KMS-11 (cell line): ENCODE data around the gene MAGEB16.

Experiments used
- H2AFZ ChIP-seq: fragments of 200-600 bp; sonication (generic); 2 replicates; pipeline ENCODE4 v1.6.1; 2016; ENCODE audit warnings: antibody characterized with exemption, mixed run types, low read depth
- H3K27ac ChIP-seq: fragments of 200-600 bp; sonication (generic); 2 replicates; pipeline ENCODE4 v1.6.1; 2016; ENCODE audit warnings: mild to moderate bottlenecking, mixed run types
- H3K27me3 ChIP-seq: fragments of 200-600 bp; sonication (generic); 2 replicates; pipeline ENCODE4 v1.6.1; 2017; ENCODE audit warnings: mild to moderate bottlenecking, low read depth, mixed run types, moderate library complexity; ENCODE audit not compliant: insufficient read depth
- H3K36me3 ChIP-seq: fragments of 200-600 bp; sonication (generic); 2 replicates; pipeline ENCODE4 v1.6.1; 2017; ENCODE audit warnings: mild to moderate bottlenecking, mixed run types; ENCODE audit not compliant: insufficient read depth
- H3K4me1 ChIP-seq: fragments of 200-600 bp; sonication (generic); 2 replicates; pipeline ENCODE4 v1.6.1; 2016; ENCODE audit warnings: mild to moderate bottlenecking, low read depth, mixed run types; ENCODE audit not compliant: poor library complexity, severe bottlenecking
- H3K4me2 ChIP-seq: fragments of 200-600 bp; sonication (generic); 2 replicates; pipeline ENCODE4 v1.7.0; 2016; ENCODE audit warnings: mild to moderate bottlenecking, mixed run types
- H3K4me3 ChIP-seq: fragments of 200-600 bp; sonication (generic); IDR thresholded peaks from 2 replicates; pipeline ENCODE4 v1.6.1; 2017; ENCODE audit warnings: low read depth, low read length, mixed read lengths; ENCODE audit not compliant: insufficient read depth
- H3K79me2 ChIP-seq: fragments of 200-600 bp; sonication (generic); 2 replicates; pipeline ENCODE4 v1.6.1; 2016; ENCODE audit warnings: low read depth, mixed run types; ENCODE audit not compliant: insufficient read depth
- H3K9ac ChIP-seq: fragments of 200-600 bp; sonication (generic); 2 replicates; pipeline ENCODE4 v1.6.1; 2016; ENCODE audit warnings: mild to moderate bottlenecking, mixed run types
- H4K20me1 ChIP-seq: fragments of 200-600 bp; sonication (generic); 2 replicates; pipeline ENCODE4 v1.6.1; 2016; ENCODE audit warnings: mild to moderate bottlenecking, mixed run types; ENCODE audit not compliant: insufficient read depth
- CTCF ChIP-seq: fragments of 200-600 bp; sonication (generic); conservative IDR thresholded peaks from 2 replicates; pipeline ENCODE4 v1.6.1; 2017; ENCODE audit warnings: low read depth, mild to moderate bottlenecking, antibody characterized with exemption, low read length, moderate library complexity, mixed read lengths

MAGEB16 gene

GRCh38 chrX:35787867-35788266 is 10.3 kb upstream of the MAGEB16 start:
- no peak overlapping the region for H3K4me2 ChIP-seq
- no peaks in the 10 kb centered on the region for H3K36me3 ChIP-seq
- H3K27me3 ChIP-seq, result no peaks in the 10 kb centered on the region
- H3K4me1 ChIP-seq, result no peaks in the 10 kb centered on the region
- no peak overlapping the region for H3K27ac ChIP-seq
- no peaks in the 10 kb centered on the region for H4K20me1 ChIP-seq
- no peak for TF ChIP-seq CTCF
- H3K79me2 ChIP-seq, result no peaks in the 10 kb centered on the region
- no peak overlapping the region for H3K9ac ChIP-seq
- no peak overlapping the region for H3K4me3 ChIP-seq
- no peak overlapping the region for H2AFZ ChIP-seq

- no peak overlapping the region for H3K27ac ChIP-seq
- no peaks in the 10 kb centered on the region for H3K4me1 ChIP-seq
- H2AFZ ChIP-seq, result no peak overlapping the region
- H3K27me3 ChIP-seq, result no peaks in the 10 kb centered on the region
- no peak overlapping the region for H3K4me3 ChIP-seq
- no peak overlapping the region for H3K9ac ChIP-seq
- H3K79me2 ChIP-seq, result no peaks in the 10 kb centered on the region
- H3K4me2 ChIP-seq, result no peak overlapping the region
- no peaks in the 10 kb centered on the region for H4K20me1 ChIP-seq
- no peaks in the 10 kb centered on the region for H3K36me3 ChIP-seq
- no peak for TF ChIP-seq CTCF
These were observed 2.3 kb downstream of the MAGEB16 start for GRCh38 chrX:35800474-35800873.

GRCh38 chrX:35809781-35810180 is 11.6 kb downstream of the MAGEB16 start:
- Histone ChIP-seq H3K4me1 (no peaks in the 10 kb centered on the region), H4K20me1 (no peaks in the 10 kb centered on the region), H3K36me3 (no peaks in the 10 kb centered on the region), H2AFZ (no peak overlapping the region), H3K79me2 (no peaks in the 10 kb centered on the region), H3K27me3 (no peaks in the 10 kb centered on the region), H3K27ac (no peak overlapping the region), H3K9ac (no peak overlapping the region), H3K4me3 (no peak overlapping the region), H3K4me2 (no peak overlapping the region)
- no peak for TF ChIP-seq CTCF

- Histone ChIP-seq H3K4me2 (no peak overlapping the region), H3K27ac (no peak overlapping the region), H3K79me2 (no peaks in the 10 kb centered on the region), H3K36me3 (no peaks in the 10 kb centered on the region), H3K27me3 (no peaks in the 10 kb centered on the region), H3K4me3 (no peak overlapping the region), H2AFZ (no peak overlapping the region), H4K20me1 (no peaks in the 10 kb centered on the region), H3K4me1 (peaks cover 4% of the 10 kb centered on the region), H3K9ac (no peak overlapping the region)
- TF ChIP-seq CTCF, result no peak
These were observed 21.1 kb downstream of the MAGEB16 start for GRCh38 chrX:35819241-35819640.

- H3K27ac ChIP-seq, result no peak overlapping the region
- no peak overlapping the region for H2AFZ ChIP-seq
- H3K27me3 ChIP-seq, result no peaks in the 10 kb centered on the region
These were observed 28.4 kb downstream of the MAGEB16 start for GRCh38 chrX:35826503-35826902.

More at GRCh38 chrX:35826503-35826902, 28.4 kb downstream of the MAGEB16 start:
- no peaks in the 10 kb centered on the region for H3K4me1 ChIP-seq
- no peak for TF ChIP-seq CTCF
- no peak overlapping the region for H3K4me2 ChIP-seq
- H3K36me3 ChIP-seq, result no peaks in the 10 kb centered on the region
- H3K79me2 ChIP-seq, result no peaks in the 10 kb centered on the region
- H4K20me1 ChIP-seq, result no peaks in the 10 kb centered on the region
- no peak overlapping the region for H3K4me3 ChIP-seq
- no peak overlapping the region for H3K9ac ChIP-seq
